Hair follicular keratinocyte (primary cell): ENCODE data around the gene POLR2A. TPM values are rescaled to one million over a fixed set of nuclear protein-coding genes. Genes with fewer than 3 reads are reported as not detected.

Experiments
- total RNA-seq: library from RNA; depleted of rRNA; stranded (reverse); fragments of >200 nt; gene quantifications from 2 replicates; pipeline ENCODE4 v1.2.3, GENCODE V29; 2015

POLR2A gene
- total RNA-seq, result 31.9 and 33.7 TPM in 2 replicates

DNA sequence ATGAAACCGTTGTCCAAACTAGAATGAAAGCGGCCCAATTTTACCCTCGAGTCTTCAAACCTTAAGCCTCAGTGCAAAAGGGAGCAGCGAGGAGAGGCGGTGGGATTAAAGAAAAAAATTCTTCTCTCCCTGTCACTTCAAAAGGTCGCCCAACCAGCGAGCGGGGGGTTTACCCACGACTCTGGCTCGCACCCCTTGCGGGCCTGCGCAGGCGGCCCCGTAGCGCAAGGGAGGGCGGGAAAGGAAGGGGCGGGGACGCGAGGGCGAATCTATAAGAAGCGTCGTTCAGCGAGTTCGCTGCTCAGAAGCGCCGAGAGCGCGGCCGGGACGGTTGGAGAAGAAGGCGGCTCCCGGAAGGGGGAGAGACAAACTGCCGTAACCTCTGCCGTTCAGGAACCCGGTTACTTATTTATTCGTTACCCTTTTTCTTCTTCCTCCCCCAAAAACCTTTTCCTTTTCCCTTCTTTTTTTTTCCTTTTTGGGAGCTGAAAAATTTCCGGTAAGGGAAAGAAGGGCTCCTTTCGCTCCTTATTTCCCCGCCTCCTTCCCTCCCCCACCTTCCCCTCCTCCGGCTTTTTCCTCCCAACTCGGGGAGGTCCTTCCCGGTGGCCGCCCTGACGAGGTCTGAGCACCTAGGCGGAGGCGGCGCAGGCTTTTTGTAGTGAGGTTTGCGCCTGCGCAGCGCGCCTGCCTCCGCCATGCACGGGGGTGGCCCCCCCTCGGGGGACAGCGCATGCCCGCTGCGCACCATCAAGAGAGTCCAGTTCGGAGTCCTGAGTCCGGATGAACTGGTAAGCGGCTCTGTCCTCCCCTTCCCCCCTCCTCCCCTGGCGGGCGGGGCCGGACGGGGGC lies at the start of gene POLR2A:
Gene POLR2A, plus strand, starts transcription at position 300 of the 852 bp plus-strand sequence.

GRCh38 chr17:7439462-7440112 lies 44.6 kb upstream of the POLR2A start, which contains the start of gene FGF11:
FGF11 (plus strand) TSS chr17:7439512; CDS start chr17:7439621, 109 bp downstream.

DNA sequence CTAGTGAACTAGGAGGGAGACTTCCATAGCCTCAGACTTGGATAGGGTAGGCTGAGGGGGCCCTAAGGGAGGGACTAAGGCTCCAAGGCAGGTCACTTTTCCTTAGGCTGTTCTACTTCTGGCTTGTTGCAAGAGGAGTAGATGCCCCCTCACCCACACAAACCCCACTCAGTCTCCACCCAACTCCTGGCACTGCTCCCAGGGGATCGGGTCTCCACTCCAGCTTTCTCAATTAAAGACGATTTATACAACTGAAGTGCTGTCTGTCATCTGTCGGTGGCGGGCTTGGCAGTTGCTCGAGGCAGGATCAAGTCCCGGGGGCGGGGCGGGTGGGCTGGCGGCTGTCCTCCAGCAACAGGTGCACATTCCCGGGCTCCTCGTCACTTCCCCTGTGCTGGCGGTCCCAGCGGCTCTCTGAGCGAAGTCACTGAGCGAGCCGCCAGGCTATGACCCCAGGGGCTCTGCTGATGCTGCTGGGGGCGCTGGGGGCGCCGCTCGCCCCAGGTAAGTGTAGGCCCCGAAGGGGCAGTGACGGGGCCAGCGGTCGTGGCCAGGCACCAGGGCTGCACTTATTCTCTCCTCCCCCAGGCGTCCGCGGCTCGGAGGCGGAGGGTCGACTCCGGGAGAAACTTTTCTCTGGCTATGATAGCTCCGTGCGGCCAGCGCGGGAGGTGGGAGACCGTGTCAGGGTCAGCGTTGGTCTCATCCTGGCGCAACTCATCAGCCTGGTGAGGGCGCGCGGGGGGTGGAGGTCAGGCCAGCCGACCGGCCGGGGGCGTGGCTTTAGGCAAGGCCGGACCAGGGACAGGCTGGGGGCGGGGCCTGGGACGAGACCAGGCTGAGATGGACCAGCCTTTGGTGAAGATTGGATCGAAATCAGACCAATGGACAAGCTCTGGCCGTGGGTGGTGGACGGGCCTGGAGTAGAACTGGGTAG lies 39.2 kb upstream of the POLR2A start, which contains the start of gene CHRNB1:
Gene CHRNB1, plus strand, starts transcription at position 380 of the 937 bp plus-strand sequence. Its CDS starts 67 bp downstream, at position 447.

GRCh38 chr17:7479213-7480088 lies 4.7 kb upstream of the POLR2A start, which contains the start of gene ZBTB4:
ZBTB4 (minus strand) TSS chr17:7479631; CDS start chr17:7466801, 12,830 bp downstream.

DNA sequence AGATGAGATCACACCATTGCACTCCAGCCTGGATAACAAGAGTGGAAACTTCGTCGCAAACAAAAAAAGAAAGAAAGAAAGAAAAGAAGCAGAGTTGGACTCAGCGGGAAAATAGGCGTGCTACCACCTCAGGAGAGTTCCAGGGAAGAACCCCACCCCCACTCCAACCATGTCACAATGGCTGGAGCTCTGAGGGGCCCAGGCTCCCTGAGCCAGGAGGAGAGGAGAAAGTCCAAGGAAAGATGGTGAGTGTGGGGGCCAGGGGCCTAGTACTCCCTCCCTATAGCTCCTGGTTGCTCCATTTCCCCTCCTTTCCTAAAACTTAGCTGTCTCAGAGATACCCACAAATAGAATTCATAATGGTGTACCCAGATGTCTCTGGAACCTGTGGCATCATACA lies 2.9 kb upstream of the POLR2A start, which contains the start of gene SLC35G6:
Gene SLC35G6, plus strand, starts transcription at position 172 of the 400 bp plus-strand sequence. Its CDS starts 71 bp downstream, at position 243.

GRCh38 chr17:7548585-7549400 lies 64.6 kb downstream of the POLR2A start, which contains the start of gene TNFSF12:
TNFSF12 (plus strand) TSS chr17:7549058; CDS start chr17:7549154, 96 bp downstream.

Other genes with a start within 250 kb of the POLR2A start
- gene DVL2, start 249.8 kb upstream of the POLR2A start, total RNA-seq, result 32.6 and 39.5 TPM in 2 replicates
- gene PHF23, start 244.9 kb upstream of the POLR2A start, total RNA-seq, result 26.9 and 32.2 TPM in 2 replicates
- 171 and 262 TPM in 2 replicates for gene GABARAP, start 241.9 kb upstream of the POLR2A start, total RNA-seq
- gene CTDNEP1, start 232.6 kb upstream of the POLR2A start, total RNA-seq, result 39.4 and 49.4 TPM in 2 replicates
- gene ELP5, start 232.2 kb upstream of the POLR2A start, total RNA-seq, result 23.3 and 36.8 TPM in 2 replicates
- gene CLDN7, start 221.9 kb upstream of the POLR2A start, total RNA-seq, result 7.9 and 26.0 TPM in 2 replicates
- 0.08 and 1.4 TPM in 2 replicates for gene SLC2A4, start 202.6 kb upstream of the POLR2A start, total RNA-seq
- 0.47 and 0.72 TPM in 2 replicates for gene YBX2, start 189.7 kb upstream of the POLR2A start, total RNA-seq
- gene EIF5A, start 176.7 kb upstream of the POLR2A start, total RNA-seq, result 557 and 909 TPM in 2 replicates
- gene GPS2, start 169.0 kb upstream of the POLR2A start, total RNA-seq, result 42.7 and 70.0 TPM in 2 replicates
- gene NEURL4, start 155.0 kb upstream of the POLR2A start, total RNA-seq, result 6.2 and 10.9 TPM in 2 replicates
- 3.3 and 5.6 TPM in 2 replicates for gene ACAP1, start 147.8 kb upstream of the POLR2A start, total RNA-seq
- gene KCTD11, start 132.2 kb upstream of the POLR2A start, total RNA-seq, result 6.0 and 13.0 TPM in 2 replicates
- gene TMEM95, start 129.2 kb upstream of the POLR2A start, total RNA-seq, result not detected in 2 replicates
- gene TNK1, start 103.3 kb upstream of the POLR2A start, total RNA-seq, result 3.8 and 7.7 TPM in 2 replicates
- 68.4 and 99.4 TPM in 2 replicates for gene PLSCR3, start 89.8 kb upstream of the POLR2A start, total RNA-seq
- 138 and 193 TPM in 2 replicates for gene TMEM256, start 80.3 kb upstream of the POLR2A start, total RNA-seq
- gene NLGN2, start 76.5 kb upstream of the POLR2A start, total RNA-seq, result 2.4 and 6.1 TPM in 2 replicates
- gene SPEM1, start 64.0 kb upstream of the POLR2A start, total RNA-seq, result not detected in 2 replicates
- not detected in 2 replicates for gene SPEM2, start 58.8 kb upstream of the POLR2A start, total RNA-seq
- not detected in 2 replicates for gene SPEM3, start 55.5 kb upstream of the POLR2A start, total RNA-seq
- 25.2 and 30.4 TPM in 2 replicates for gene TMEM102, start 48.9 kb upstream of the POLR2A start, total RNA-seq
- gene FGF11, start 44.9 kb upstream of the POLR2A start, total RNA-seq, result 7.5 and 17.3 TPM in 2 replicates
- 9.8 and 14.8 TPM in 2 replicates for gene CHRNB1, start 39.3 kb upstream of the POLR2A start, total RNA-seq
- 25.9 and 36.8 TPM in 2 replicates for gene ZBTB4, start 4.7 kb upstream of the POLR2A start, total RNA-seq
- gene SLC35G6, start 2.9 kb upstream of the POLR2A start, total RNA-seq, result not detected in 2 replicates
- 8.8 and 10.3 TPM in 2 replicates for gene TNFSF12, start 64.7 kb downstream of the POLR2A start, total RNA-seq
- 0.80 and 5.9 TPM in 2 replicates for gene TNFSF13, start 74.4 kb downstream of the POLR2A start, total RNA-seq
- 56.2 and 86.9 TPM in 2 replicates for gene SENP3, start 77.6 kb downstream of the POLR2A start, total RNA-seq
- gene CD68, start 95.3 kb downstream of the POLR2A start, total RNA-seq, result 23.4 and 57.7 TPM in 2 replicates
- gene MPDU1, start 99.5 kb downstream of the POLR2A start, total RNA-seq, result 138 and 153 TPM in 2 replicates
- 141 and 207 TPM in 2 replicates for gene SOX15, start 105.7 kb downstream of the POLR2A start, total RNA-seq
- 39.6 and 41.3 TPM in 2 replicates for gene FXR2, start 130.5 kb downstream of the POLR2A start, total RNA-seq
- gene SAT2, start 143.5 kb downstream of the POLR2A start, total RNA-seq, result 25.8 and 43.2 TPM in 2 replicates
- gene SHBG, start 145.8 kb downstream of the POLR2A start, total RNA-seq, result not detected in 2 replicates
- gene ATP1B2, start 166.6 kb downstream of the POLR2A start, total RNA-seq, result not detected in 2 replicates
- 42.5 and 54.0 TPM in 2 replicates for gene TP53, start 203.1 kb downstream of the POLR2A start, total RNA-seq
- 7.9 and 17.5 TPM in 2 replicates for gene WRAP53, start 204.1 kb downstream of the POLR2A start, total RNA-seq
- gene EFNB3, start 220.8 kb downstream of the POLR2A start, total RNA-seq, result 0.65 and 3.2 TPM in 2 replicates
- 0.23 and 0.55 TPM in 2 replicates for gene DNAH2, start 233.4 kb downstream of the POLR2A start, total RNA-seq